ENCODE data around the gene FRA10AC1.
"Not testable (repeated sequence)": the region's sequence is repeated elsewhere in the genome, so short reads cannot be mapped to it uniquely, and the experiment has no call there.

FRA10AC1 gene

DNA sequence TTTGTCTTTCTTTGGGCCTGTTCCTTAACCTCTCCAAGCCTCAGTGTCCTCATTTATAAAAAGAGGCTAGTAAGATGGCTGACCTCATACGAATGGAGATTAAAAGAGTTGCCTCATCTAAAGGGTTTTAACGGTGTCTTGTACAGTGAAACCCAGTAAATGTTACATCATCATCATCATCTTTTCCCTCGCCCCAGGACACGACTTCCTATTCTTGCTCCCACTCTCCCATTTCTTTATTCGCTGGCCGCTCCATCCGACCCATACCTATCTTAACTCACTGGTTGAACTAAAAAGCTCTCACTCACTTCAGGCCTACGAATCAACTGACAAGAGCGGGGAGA, 554 bp downstream of the FRA10AC1 start:
- DNase-seq: peak; percentile 6

DNA sequence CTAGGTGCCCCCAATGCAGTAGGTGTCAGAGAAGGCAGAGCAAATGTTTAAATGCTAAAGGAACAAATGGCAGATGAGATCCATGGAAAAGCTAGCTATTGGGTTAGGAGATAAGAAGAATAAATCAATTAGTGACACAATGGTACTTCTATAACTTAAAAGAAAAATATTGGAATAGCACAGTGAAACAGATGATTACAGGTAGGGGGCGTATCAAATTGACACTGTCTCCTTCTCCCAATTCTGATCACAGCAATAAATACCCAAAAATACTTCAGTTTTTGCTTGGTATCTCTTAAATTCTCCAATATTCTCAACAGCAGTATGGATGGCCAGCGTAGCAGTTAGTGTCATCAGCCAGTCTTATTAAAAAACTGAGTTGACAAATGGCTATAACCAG, 5.2 kb downstream of the FRA10AC1 start:
- DNase-seq: no peak

DNA sequence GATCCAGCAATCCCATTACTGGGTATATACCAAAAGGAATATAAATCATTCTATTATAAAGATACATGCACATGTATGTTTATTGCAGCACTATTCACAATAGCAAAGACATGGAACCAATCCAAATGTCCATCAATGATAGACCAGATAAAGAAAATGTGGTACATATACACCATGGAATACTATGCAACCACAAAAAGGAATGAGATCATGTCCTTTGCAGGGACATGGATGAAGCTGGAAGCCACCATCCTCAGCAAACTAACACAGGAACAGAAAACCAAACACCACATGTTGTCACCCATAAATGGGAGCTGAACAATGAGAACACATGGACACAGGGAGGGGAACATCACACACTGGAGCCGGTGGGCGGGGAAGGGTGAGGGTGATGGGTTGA, 5.8 kb downstream of the FRA10AC1 start:
- not testable (repeated sequence) for DNase-seq

DNA sequence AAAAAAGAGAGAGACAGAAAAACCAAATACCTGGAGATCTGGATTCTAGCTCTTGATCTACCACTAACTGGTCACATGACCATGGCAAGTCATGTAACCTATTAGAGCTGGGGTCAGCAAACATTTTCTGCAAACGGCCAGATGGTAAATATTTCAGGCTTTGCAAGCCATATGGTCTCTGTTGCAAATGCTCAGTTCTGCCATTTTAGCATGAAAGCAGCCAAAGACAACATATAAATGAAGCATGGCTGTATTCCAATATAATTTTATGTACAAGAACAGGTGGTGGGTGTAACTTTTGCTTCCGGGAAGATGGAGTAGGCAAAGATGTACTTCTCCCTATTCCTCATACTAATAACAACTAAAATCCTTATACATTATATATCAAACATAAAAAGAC, 6.7 kb downstream of the FRA10AC1 start:
- no peak for DNase-seq

DNA sequence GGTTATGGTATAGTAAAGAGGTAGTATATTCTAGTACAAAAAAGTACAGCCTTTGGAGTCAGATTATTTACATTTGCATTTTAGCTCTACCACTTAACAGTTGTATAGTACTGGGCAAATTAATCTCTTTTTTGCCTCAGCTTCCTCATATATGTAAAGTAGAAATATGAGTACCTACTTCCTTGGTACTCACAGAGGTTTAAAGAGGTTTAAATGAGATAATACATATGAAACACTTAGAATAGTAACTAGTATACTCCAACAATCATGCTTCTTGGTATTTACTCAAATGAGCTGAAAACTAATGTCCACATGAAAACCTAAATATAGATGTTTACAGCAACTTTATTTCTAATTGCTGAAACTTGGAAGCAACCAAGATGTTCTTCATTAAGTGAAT, 14.7 kb downstream of the FRA10AC1 start:
- DNase-seq: no peak

DNA sequence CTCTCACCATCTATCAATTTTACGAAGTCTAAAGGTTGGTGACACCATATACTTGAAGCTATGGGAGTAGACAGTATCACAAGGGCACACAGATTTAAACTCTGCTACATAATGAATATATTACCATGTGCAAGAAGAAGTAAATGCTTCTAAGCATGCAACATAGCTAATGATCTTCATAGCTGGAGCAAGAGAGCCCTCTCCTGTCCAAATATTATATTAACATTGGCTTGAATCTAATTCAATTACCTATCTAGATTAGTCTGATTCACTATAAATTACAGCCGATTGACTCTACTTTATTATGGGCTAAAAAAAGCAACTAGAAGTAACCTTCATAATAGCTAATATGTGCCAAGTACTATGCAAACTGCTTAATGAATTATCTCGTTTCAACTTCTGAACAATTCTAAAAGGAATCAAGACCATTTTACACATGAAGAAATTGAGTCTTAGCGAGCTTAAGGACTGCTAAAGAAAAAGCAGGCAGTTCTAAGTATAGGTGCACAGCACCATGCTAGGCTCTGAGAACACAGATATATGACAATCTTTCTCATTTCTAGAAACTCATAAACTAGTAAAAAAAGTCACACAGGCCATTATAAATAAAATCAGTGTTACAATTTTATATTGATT, 21.9 kb downstream of the FRA10AC1 start:
- no peak for DNase-seq

DNA sequence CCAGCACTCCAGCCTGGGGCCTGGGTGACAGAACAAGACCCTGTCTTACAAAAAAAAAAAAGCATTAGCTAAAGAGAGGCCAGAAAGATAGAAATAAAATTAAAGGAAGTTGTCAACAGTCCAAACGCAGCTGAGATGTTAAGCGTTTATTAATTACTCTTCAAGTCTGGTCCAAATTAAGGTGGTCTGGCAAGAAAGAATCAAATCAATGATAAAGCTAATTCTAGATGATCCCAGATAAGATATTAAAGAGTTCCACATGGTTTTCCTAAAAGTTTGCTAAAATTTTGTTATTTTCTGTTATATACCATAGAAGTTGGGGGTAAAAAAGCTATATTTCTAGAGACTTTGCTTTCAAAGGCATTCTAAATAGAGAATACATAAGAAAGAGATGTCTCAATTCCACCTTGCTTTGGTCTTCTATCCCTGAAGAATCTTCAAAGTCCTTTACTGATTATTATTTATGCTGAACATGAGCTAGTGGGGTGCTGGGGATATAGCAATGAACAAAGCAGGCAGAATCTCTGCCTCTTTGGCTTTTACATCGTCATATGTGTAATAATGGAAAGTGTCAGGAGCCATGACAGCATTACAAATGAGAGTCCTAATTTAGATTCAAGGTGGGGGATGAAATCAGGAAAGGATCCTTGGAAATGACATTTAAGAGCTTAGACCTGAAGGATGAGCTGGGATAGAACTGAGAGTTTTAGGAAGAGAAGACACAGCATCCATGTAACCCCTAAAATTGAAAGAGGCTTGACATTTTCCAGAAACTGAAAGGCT, 23.4 kb downstream of the FRA10AC1 start:
- DNase-seq: no peak

DNA sequence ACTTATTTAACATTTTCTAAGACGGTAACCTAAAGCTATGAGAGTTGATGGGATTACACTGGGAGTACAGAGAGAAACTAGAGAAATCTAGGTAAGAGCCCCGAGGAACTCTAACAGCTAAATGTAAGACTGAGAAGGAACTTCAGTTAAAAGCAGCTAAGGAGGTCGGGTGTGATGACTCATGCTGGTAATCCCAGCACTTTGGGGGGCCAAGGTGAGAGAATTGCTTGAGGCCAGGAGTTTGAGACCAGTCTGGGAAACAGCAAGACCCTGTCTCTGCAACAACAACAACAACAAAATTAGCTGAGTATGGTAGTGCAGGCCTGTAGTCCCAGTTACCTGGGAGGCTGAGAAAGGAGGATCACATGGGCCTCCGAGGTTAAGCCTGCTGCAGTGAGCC, 24.0 kb downstream of the FRA10AC1 start:
- no peak for DNase-seq

DNA sequence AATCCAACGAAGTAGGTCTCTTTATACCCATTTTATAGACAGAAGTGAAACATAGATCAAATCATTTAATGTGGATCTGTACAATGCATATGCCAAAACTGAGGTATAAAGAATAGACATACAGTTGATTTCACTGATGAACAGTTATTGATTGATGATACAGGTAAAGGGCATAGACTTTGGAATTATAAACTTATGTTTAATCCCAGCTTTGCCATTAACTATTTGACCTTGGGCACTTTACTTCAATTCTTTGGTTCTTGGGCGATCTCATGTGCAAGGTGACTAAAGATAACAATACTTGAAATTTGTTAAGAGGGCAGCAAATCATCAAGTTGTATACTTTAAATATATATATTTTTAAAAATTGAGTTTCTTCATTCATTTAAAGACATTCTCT, 28.6 kb downstream of the FRA10AC1 start:
- no peak for DNase-seq

DNA sequence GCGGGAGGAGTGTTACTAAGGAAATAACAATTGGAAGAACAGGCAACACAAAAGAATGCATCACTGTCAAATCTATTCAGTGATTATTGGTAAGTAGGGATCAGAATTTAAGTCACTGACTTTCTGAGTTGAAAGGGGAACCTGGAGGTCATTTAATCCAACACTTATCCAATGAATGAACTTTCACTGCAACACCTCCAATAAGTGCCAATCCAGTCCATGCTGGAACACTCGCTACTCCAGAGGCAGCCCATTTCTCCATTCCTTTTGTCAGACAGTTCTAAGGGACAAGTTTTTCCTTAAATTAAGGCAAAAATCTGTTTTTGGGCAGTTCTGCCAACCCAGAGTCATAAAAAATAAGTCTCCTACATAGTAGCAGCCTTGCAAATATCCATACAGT, 29.5 kb downstream of the FRA10AC1 start:
- no peak for DNase-seq

DNA sequence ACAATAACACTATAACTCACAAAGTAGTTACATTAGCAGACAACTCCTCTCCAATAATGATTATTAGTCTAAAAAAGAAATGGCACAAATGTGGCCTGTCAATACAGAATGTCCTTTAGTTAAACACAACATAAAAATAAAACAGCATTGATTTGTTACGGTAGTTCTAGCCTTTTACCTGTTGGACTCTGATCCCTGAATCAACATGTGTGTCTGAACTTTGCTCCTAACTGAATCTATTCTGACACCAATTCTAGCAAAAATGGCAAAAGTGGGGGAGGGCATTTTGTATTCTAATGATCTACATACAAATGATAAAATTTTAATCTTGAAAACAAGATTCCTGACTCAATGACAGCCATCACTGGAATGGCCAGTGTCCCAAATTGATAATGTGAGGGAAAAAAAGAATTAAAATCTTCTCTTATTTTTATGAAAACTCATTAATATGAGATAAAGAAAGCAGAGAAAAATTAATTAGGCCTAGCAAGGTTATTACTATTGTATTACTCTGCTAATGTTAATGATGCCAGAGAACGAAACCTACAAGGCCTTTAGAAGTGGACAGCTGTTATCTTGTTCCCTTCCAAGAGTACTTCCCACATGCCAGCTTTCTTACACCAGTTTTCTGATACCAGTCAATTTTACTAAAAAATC, 30.2 kb downstream of the FRA10AC1 start:
- no peak for DNase-seq

DNA sequence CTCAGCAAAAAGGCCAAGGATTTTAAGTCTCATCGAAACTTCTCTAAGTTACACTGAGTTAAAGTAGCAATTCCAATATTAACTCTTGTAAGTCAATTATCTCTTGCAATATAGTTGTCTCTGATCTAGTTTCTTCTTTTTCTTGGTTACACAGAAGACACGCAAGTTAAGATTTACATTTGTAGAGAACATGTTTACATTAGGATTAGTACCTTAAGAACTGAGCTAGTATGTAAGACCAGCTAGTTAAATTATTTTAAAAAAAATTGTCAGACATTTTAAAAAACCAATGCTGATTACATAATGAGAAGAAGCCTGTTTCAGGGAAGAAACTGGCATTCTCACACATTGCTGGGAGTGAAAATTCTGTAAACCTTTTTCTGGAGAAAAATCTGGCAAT, 31.4 kb downstream of the FRA10AC1 start:
- DNase-seq: no peak

DNA sequence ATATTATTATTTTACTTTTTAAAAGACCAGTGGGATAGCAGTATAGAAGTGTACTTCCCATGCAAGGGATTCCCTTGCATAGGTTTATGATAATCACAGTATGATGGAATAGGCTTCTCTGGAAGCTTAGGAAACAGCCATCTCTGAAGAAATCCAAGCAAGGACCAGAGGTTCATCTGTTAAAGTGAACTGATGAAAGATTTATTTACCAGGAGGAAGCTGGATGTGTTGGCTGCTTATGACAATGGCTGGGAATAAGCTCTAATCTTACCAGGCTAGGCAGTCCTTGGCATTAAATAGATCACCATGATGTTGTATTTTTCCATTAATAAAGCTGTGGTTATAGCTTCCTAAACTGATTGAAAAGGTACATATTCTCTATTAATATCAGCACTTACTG, 32.0 kb downstream of the FRA10AC1 start:
- DNase-seq: no peak

DNA sequence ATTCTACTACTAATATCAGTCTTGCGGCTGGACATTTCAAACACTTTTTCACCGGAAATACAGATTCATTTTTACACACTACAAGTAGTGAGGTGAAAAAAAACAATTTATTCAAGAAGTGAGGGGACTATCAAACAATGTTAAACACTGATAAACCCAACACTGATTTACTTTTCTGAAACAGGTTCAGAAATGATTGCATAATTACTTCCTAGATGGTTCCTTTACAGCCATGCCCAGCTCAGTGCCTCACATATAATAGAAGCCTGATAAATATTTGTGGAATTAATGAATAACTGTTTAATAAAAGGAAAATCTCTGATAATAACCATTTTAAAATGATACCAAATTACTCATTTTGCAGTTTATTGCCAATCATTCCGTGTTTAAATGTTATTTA, 34.6 kb downstream of the FRA10AC1 start:
- DNase-seq: no peak

DNA sequence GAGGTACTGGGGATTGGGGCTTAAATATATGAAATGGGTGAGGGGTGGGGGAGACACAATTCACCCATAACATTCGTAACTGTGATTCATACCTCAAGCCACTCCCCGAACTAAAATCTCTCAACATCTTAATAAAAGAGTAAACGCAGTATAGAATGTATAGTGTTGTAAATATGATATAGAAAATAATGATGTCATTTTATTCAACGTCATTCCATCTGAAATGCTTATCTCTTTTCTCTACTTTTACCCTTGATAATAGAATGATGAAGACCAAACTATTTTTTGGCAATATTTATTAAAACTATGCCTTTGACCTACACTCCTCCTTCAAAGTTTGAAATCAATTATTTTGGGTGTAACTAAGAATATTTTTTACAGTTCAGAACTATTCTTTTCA, 36.4 kb downstream of the FRA10AC1 start:
- DNase-seq: no peak

DNA sequence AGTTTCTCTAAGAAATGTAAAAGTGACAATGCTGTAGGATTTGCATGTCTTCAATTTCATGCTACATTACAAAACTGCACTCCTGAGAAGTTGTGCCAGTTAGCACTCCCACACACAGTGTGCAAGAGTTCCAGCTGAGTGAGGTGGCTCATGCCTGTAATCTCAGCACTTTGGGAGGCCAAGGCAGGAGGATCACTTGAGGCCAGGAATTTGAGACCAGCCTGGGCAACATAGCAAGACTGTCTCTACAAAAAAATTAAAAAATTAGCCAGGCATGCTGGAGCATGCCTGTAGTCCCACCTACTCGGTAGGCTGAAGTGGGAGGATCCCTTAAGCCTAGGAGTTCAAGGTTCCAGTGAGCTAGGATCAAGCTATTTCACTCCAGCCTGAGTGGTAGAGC, 44.6 kb downstream of the FRA10AC1 start:
- no peak for DNase-seq

DNA sequence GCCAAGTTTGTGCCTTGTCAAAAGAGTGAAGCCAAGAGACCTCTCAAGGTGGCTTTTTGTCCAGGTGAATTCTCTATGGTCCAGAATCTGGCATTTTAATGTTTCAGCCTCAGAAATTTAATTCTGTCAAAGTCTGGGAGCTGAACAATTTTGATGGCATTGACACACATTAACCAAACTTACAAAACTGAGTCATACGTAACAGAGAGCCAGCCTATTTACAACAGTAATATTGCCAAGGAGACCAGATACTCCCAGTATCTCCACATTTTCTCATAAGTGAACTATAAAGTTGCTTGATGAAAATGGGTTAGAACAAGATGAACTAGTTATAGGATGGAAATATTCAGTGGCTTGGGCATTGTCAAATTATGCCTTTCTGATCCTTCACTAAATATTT, 46.2 kb downstream of the FRA10AC1 start:
- DNase-seq: no peak

DNA sequence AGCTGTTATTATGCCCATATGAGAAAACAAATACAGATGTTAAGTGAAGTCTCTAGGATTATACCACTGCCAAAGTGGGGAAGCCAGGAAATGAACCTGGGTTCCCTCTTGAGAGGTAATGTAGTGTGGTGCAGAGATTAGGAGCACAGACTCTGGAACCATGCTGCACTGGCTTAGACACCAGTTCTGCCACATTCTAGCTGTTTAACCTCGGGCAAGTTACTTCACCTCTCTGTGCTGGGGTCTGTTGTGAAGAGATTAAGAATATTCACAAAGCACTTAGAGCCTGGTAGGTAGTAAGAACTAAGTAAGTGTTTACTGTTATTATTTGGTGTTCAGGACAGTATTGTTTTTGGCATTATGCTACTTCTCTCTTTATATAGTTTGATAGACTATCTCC, 48.2 kb downstream of the FRA10AC1 start:
- DNase-seq: no peak

DNA sequence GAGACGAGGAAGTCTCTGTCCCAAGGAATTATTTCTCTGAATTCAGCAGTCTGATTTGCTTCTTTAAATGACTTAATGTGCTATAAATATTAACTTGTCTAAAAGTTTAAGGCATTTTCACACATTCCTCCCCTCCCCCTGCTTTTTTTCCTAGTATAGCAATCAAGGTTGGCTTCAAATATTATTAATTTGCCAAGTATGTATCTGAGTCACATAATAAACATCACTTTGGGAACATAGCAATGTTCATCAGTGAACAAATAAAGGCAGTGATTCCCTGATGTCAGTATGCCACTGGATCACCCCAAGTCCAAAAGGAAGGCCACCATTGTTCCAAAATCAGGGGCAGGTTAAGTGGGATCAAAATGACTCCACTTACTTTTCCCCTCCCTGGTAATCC, 49.5 kb downstream of the FRA10AC1 start:
- DNase-seq: no peak

DNA sequence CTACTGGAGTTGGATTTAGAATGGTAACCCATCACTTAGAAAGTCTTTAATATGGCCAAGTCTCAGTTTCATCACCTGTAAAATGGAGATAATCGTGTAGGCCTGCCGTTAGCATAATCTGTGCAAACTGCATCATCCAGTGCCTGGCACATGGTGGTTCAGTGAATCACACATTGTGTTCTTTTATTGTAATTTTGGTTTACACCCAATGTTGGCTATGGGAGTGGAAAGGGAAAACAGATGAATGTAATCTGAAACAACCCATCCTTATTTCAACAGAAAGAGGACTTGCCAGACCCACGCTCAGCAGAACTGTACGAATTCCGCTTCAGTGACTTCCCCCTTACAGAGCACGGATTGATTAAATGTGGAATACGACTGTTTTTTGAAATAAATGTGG, 62.6 kb downstream of the FRA10AC1 start:
- no peak for DNase-seq

DNA sequence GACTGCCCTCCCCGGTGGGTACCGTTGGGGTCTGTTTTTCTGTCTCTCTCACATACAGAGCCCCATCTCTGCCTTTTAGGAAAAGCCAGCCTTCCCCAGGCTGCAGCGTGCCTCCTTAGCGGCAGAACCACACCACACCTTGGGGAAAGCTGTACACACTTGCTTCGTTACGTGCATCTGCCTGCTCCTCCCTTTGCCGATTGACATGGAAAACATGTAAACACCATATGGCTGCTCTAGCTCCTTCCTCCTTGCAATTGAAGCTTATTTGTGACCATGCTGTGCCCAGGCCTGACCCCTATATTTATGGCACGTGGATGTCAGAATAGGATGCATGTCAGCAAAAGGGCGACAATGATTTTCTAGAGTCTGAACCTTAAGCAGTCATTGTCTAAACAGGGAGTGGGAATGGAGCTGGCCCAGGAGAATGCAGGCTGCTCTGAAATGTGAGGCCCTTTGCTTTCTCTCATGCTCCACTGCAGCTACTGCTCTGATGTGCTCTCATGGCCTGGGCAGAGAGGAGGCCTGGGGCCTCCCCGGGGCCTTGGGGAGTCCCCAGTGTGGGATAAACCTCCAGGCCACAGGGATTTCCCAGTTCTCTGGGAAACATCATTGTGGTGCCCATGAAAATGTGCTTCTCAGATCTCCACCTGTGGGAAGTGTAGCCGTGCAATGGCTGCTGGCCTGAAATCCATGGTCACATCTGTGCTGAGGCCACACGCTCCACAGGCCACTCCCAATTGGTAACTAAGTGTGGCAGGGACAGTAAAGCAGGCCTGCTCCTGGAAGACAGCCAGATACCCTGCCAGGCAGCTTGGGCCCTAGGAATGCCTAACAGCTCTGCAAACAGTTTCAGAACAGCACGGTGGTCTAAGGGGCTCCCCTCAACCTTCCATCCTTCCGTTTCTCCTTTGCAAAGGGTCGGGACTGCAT, 71.5 kb downstream of the FRA10AC1 start:
- DNase-seq: no peak

DNA sequence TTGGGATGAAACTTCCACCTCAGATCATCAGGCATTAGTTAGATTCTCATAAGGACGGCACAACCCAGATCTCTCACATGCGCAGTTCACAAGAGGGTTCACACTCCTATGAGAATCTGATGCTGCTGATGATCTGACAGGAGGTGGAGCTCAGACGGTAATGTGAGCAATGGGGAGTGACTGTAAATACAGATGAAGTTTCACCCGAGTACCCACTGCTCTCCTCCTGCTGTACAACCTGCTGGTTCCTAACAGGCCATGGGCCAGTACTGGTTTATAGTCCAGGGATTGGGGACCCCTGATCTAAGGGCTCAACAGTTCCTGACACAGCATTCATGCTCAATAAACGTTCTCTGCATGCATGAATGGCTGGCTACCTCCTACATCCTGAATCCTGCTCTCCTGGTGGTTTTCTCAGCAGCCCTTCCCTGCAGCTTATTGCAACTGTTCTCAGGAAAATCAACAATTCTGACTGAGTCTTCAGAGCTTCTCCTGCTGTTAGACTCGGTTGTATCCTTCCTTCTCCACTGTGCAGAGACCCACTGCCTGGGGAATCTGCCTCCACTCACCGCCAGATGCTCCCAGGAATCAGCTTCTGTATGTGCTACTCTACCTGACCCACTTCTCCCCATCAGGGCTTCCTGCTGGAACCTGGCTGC, 72.6 kb downstream of the FRA10AC1 start:
- DNase-seq: no peak

DNA sequence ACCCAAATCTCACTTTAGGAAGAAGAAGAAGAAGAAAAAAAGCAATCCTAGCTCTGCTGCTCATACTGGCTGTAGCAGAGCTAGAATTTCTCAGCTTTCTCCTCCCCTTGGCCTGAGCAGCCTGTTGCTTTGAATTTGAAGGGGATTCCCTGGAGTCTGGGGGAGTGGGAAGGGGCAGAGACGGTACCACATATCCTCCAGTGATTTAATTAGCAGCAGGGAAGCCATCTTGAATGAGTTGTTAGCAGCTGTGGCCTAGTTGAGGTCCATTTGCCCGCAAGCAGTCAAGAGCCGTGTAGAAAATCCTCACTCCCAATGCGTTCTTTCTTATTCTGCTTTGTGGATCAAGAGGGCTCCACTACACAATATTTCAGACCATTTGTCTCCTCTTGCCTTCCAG, 73.5 kb downstream of the FRA10AC1 start:
- no peak for DNase-seq
